HCT116 (cell line): ENCODE data around the gene MSMB. TPM values are rescaled to one million over a fixed set of nuclear protein-coding genes. Genes with fewer than 3 reads are reported as not detected.

Source experiments
- ATAC-seq: fragments of 200-7000 bp; cut with Tn5 transposase; 2 replicates; pipeline ENCODE4 v1.9.1; 2020; ENCODE audit warnings: mild to moderate bottlenecking, moderate library complexity
- BruUV-seq: library from RNA; stranded (reverse); fragments of 400-500 nt; replicated peaks from 2 replicates; lab custom pipeline; 2021; lab: Mats Ljungman, UMichigan
- CTCF ChIA-PET: fragments of 300-600 bp; sonication (Branson Sonifier 250); formaldehyde crosslinking; loops from one replicate; lab custom pipeline; 2021; ENCODE audit warnings: antibody characterized with exemption; lab: Charles Lee
- POLR2A ChIA-PET: fragments of 300-600, 350-600 bp; sonication (Branson Sonifier 250); formaldehyde crosslinking; loops from one replicate; lab custom pipeline; 2021; ENCODE audit warnings: antibody characterized with exemption; lab: Charles Lee
- RAD21 ChIA-PET, 2 experiments: fragments of 300-600 bp; sonication (Branson Sonifier 250); formaldehyde crosslinking; loops; one replicate each; lab custom pipeline; 2023; ENCODE audit warnings: low total read pairs in 2 of 2; ENCODE audit not compliant: uncharacterized antibody in 2 of 2, unreplicated experiment in 2 of 2, low non-redundant PET in 1 of 2; lab: Charles Lee
- DNase-seq: peaks from one replicate; pipeline ENCODE4 v3.0.0-alpha.2; 2010; ENCODE audit warnings: low read depth, low spot score
- H2AFZ ChIP-seq: fragments of 200-600 bp; shearing (Covaris generic), sonication (generic); 2 replicates; pipeline ENCODE4 v1.6.1; 2017; ENCODE audit warnings: low read depth, mixed run types, mixed read lengths, antibody characterized with exemption, low read length; ENCODE audit not compliant: poor library complexity, severe bottlenecking
- H3K27ac ChIP-seq: 2 replicates; pipeline ENCODE4 v1.5.1; 2012; ENCODE audit warnings: low read depth, low read length
- H3K27me3 ChIP-seq: fragments of 200-600 bp; sonication (generic); 2 replicates; pipeline ENCODE4 v1.6.1; 2016; ENCODE audit warnings: mixed run types, low read length, mixed read lengths; ENCODE audit not compliant: insufficient read depth
- H3K36me3 ChIP-seq, 2 experiments: fragments of 200-500 bp in 1 of 2; fragments of 200-600 bp in 1 of 2; sonication (Bioruptor generic) in 1 of 2; sonication (generic) in 1 of 2; 2 replicates each; pipeline versions ENCODE4 v1.5.1 to v1.6.1; 2014 to 2016; ENCODE audit warnings: low read length in 2 of 2, inconsistent platforms in 1 of 2, mixed read lengths in 1 of 2, mixed run types in 1 of 2; ENCODE audit not compliant: insufficient read depth in 2 of 2, control insufficient read depth in 1 of 2
- H3K4me1 ChIP-seq, 2 experiments: fragments of 200-600 bp in 1 of 2; sonication (generic) in 1 of 2; 2 replicates each; pipeline versions ENCODE4 v1.5.1 to v1.6.1; 2012 to 2017; ENCODE audit warnings: low read length in 2 of 2, inconsistent platforms in 1 of 2, mild to moderate bottlenecking in 1 of 2, mixed read lengths in 1 of 2, mixed run types in 1 of 2, moderate library complexity in 1 of 2; ENCODE audit not compliant: insufficient read depth in 2 of 2, control insufficient read depth in 1 of 2
- H3K4me2 ChIP-seq: fragments of 200-600 bp; sonication (generic); 2 replicates; pipeline ENCODE4 v1.6.1; 2017; ENCODE audit warnings: mixed run types, low read length, mixed read lengths
- H3K4me3 ChIP-seq, 2 experiments: fragments of 200-600 bp in 1 of 2; sonication (generic) in 1 of 2; replicated peaks in 1 of 2; 2 replicates each; pipeline ENCODE4 v1.5.1; 2011 to 2016; ENCODE audit warnings: low read length in 2 of 2, control low read depth in 1 of 2, low read depth in 1 of 2, mild to moderate bottlenecking in 1 of 2, mixed read lengths in 1 of 2, mixed run types in 1 of 2
- H3K79me2 ChIP-seq: fragments of 200-600 bp; sonication (generic); 2 replicates; pipeline ENCODE4 v1.6.1; 2017; ENCODE audit warnings: mild to moderate bottlenecking, mixed run types, low read length, moderate library complexity, mixed read lengths; ENCODE audit not compliant: insufficient read depth
- H3K9ac ChIP-seq: fragments of 200-600 bp; sonication (generic); 2 replicates; pipeline ENCODE4 v1.6.1; 2016; ENCODE audit warnings: low read length, mixed read lengths
- H3K9me2 ChIP-seq: fragments of 200-600 bp; sonication (generic), shearing (Covaris generic); 2 replicates; pipeline ENCODE4 v1.6.1; 2017; ENCODE audit warnings: mixed run types, mild to moderate bottlenecking, moderate library complexity; ENCODE audit not compliant: insufficient read depth
- H3K9me3 ChIP-seq, 2 experiments: fragments of 200-500 bp in 1 of 2; fragments of 200-600 bp in 1 of 2; sonication (Bioruptor generic) in 1 of 2; sonication (generic) in 1 of 2; 2 replicates each; pipeline ENCODE4 v1.6.1; 2014 to 2017; ENCODE audit warnings: low read length in 2 of 2, mixed read lengths in 2 of 2, inconsistent platforms in 1 of 2, low read depth in 1 of 2, mild to moderate bottlenecking in 1 of 2, mixed run types in 1 of 2, moderate library complexity in 1 of 2; ENCODE audit not compliant: control insufficient read depth in 1 of 2, insufficient read depth in 1 of 2
- H4K20me1 ChIP-seq: fragments of 200-600 bp; sonication (generic), shearing (Covaris generic); 2 replicates; pipeline ENCODE4 v1.6.1; 2017; ENCODE audit warnings: mixed run types, mild to moderate bottlenecking, moderate library complexity; ENCODE audit not compliant: insufficient read depth
- CBX3 ChIP-seq: IDR thresholded peaks from 2 replicates; pipeline ENCODE4 v1.6.1; 2012; ENCODE audit warnings: low read depth
- CEBPB ChIP-seq: IDR thresholded peaks from 2 replicates; pipeline ENCODE4 v1.6.1; 2012; ENCODE audit warnings: low read depth
- EGR1 ChIP-seq: IDR thresholded peaks from 2 replicates; pipeline ENCODE4 v1.6.1; 2012; ENCODE audit warnings: low read depth
- EZH2 ChIP-seq: fragments of 200-600 bp; sonication (generic); IDR thresholded peaks from 2 replicates; pipeline ENCODE4 v1.6.1; 2017; ENCODE audit warnings: antibody characterized with exemption, mixed run types
- EZH2phosphoT487 ChIP-seq: fragments of 200-600 bp; IDR thresholded peaks from 2 replicates; pipeline ENCODE4 v1.6.1; 2018; ENCODE audit warnings: antibody characterized with exemption, borderline replicate concordance
- FOSL1 ChIP-seq: IDR thresholded peaks from 2 replicates; pipeline ENCODE4 v1.6.1; 2012; ENCODE audit warnings: low read depth
- MAX ChIP-seq: IDR thresholded peaks from 2 replicates; pipeline ENCODE4 v1.6.1; 2012
- POLR2A ChIP-seq: IDR thresholded peaks from 2 replicates; pipeline ENCODE4 v1.7.0; 2011; ENCODE audit warnings: borderline replicate concordance; ENCODE audit not compliant: insufficient read depth, insufficient read length; ENCODE audit errors: extremely low read depth
- POLR2AphosphoS5 ChIP-seq: IDR thresholded peaks from 2 replicates; pipeline ENCODE4 v1.6.1; 2011; ENCODE audit warnings: mild to moderate bottlenecking, low read depth, low read length, moderate library complexity
- RAD21 ChIP-seq: IDR thresholded peaks from 2 replicates; pipeline ENCODE4 v1.6.1; 2012; ENCODE audit warnings: low read depth, mild to moderate bottlenecking
- SIN3A ChIP-seq: IDR thresholded peaks from 2 replicates; pipeline ENCODE4 v1.6.1; 2012; ENCODE audit warnings: low read depth
- SP1 ChIP-seq: IDR thresholded peaks from 2 replicates; pipeline ENCODE4 v1.6.1; 2012; ENCODE audit warnings: low read depth
- SRF ChIP-seq: IDR thresholded peaks from 2 replicates; pipeline ENCODE4 v1.6.1; 2012; ENCODE audit warnings: low read depth
- YY1 ChIP-seq: IDR thresholded peaks from 2 replicates; pipeline ENCODE4 v1.6.1; 2011; ENCODE audit warnings: low read length, low read depth, moderate library complexity, mild to moderate bottlenecking; ENCODE audit not compliant: insufficient replicate concordance; ENCODE audit errors: extremely low read depth
- ZBTB33 ChIP-seq: IDR thresholded peaks from 2 replicates; pipeline ENCODE4 v1.6.1; 2011; ENCODE audit warnings: mild to moderate bottlenecking, low read length, moderate library complexity; ENCODE audit not compliant: insufficient replicate concordance; ENCODE audit errors: extremely low read depth
- ZFX ChIP-seq: fragments of 450-650 bp; IDR thresholded peaks from 2 replicates; pipeline ENCODE4 v1.6.1; 2017
- ZNF274 ChIP-seq: fragments of 200-500 bp; sonication (Bioruptor generic); IDR thresholded peaks from 2 replicates; pipeline ENCODE4 v1.6.1; 2014; ENCODE audit warnings: mild to moderate bottlenecking, low read depth, low read length, inconsistent platforms
- intact Hi-C: fragments of 100-400 bp; cut with micrococcal nuclease; formaldehyde crosslinking; loops from 2 replicates; pipeline ENCODE4 v1.10.0; 2022
- total RNA-seq: library from RNA; stranded (reverse); gene quantifications from one replicate; pipeline ENCODE4 v1.2.1, GENCODE V29; 2021; ENCODE audit not compliant: unreplicated experiment
- TF ChIP-seq, protein P1 (sequence below): IDR thresholded peaks from 2 replicates; pipeline ENCODE4 v1.6.1; 2012
- TF ChIP-seq, protein P2 (sequence below): IDR thresholded peaks from 2 replicates; pipeline ENCODE4 v1.6.1; 2012; ENCODE audit warnings: low read depth

The MSMB gene
- total RNA-seq, 1 experiment from 2014 or later = not detected

DNA sequence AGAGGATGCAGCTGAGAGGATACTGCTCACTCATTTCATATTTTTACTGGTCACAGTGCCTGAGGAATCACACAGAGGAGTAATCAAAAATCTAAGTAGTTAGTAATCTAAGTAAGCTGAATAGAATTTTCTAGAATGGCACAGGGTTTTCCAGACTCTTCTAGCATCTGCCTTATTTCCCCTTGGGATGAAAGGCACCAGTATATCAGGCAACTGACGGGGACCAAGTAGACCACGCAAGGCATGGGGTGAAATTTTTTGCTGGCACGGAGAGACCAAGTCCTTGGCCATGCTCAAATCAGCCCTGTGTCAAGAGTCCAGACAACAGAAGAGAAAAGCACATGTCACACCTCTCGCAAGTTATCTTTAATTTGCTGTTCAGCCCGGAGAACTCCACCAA lies 29.9 kb downstream of the MSMB start:
- intact Hi-C loops = no loop called here
- Histone ChIP-seq H3K9me2 (no peaks in the 10 kb centered on the region), H3K9me3 (no peaks in the 10 kb centered on the region), H3K4me1 (peaks cover 2 to 9% of the 10 kb centered on the region in 2 experiments), H3K4me2 (no peak overlapping the region), H3K27me3 (no peaks in the 10 kb centered on the region)
- no peak for DNase-seq
- ATAC-seq = no peak
- TF ChIP-seq EGR1 = no peak
- TF ChIP-seq ZBTB33 = no peak
- TF ChIP-seq, protein P1, sequence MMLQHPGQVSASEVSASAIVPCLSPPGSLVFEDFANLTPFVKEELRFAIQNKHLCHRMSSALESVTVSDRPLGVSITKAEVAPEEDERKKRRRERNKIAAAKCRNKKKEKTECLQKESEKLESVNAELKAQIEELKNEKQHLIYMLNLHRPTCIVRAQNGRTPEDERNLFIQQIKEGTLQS = no peak
- no peak for TF ChIP-seq SP1
- TF ChIP-seq FOSL1 = no peak
- no peak for TF ChIP-seq ZNF274
- no peak for TF ChIP-seq POLR2AphosphoS5
- no peak for TF ChIP-seq YY1
- TF ChIP-seq, protein P2, sequence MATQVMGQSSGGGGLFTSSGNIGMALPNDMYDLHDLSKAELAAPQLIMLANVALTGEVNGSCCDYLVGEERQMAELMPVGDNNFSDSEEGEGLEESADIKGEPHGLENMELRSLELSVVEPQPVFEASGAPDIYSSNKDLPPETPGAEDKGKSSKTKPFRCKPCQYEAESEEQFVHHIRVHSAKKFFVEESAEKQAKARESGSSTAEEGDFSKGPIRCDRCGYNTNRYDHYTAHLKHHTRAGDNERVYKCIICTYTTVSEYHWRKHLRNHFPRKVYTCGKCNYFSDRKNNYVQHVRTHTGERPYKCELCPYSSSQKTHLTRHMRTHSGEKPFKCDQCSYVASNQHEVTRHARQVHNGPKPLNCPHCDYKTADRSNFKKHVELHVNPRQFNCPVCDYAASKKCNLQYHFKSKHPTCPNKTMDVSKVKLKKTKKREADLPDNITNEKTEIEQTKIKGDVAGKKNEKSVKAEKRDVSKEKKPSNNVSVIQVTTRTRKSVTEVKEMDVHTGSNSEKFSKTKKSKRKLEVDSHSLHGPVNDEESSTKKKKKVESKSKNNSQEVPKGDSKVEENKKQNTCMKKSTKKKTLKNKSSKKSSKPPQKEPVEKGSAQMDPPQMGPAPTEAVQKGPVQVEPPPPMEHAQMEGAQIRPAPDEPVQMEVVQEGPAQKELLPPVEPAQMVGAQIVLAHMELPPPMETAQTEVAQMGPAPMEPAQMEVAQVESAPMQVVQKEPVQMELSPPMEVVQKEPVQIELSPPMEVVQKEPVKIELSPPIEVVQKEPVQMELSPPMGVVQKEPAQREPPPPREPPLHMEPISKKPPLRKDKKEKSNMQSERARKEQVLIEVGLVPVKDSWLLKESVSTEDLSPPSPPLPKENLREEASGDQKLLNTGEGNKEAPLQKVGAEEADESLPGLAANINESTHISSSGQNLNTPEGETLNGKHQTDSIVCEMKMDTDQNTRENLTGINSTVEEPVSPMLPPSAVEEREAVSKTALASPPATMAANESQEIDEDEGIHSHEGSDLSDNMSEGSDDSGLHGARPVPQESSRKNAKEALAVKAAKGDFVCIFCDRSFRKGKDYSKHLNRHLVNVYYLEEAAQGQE = no peak
- no peak for TF ChIP-seq RAD21
- no peak for TF ChIP-seq MAX
- TF ChIP-seq SRF = no peak
- TF ChIP-seq CBX3 = no peak
- no peak for TF ChIP-seq EZH2phosphoT487
- no peak for TF ChIP-seq EZH2
- TF ChIP-seq ZFX = no peak
- no peak for TF ChIP-seq CEBPB
- no peak for TF ChIP-seq SIN3A
- no peak for TF ChIP-seq POLR2A
- TF ChIP-seq, all 23 proteins: peak for 0
- Histone ChIP-seq H3K4me3 (no peak overlapping the region), H2AFZ (no peak overlapping the region), H3K9ac (no peak overlapping the region), H3K27ac (no peak overlapping the region), H3K79me2 (peaks cover 64% of the 10 kb centered on the region), H3K36me3 (peaks cover 10 to 13% of the 10 kb centered on the region in 2 experiments; a peak in 3 of 4 replicates), H4K20me1 (peaks cover 5% of the 10 kb centered on the region; the same call in 1 of the 2 replicates)
- POLR2A ChIA-PET = no interaction called here
- BruUV-seq = no TSS peak
- RAD21 ChIA-PET = no interaction called here
- CTCF ChIA-PET = no interaction called here
